NB4 (cell line): ENCODE measurements around the gene SEMA3B.
A peak's percentile ranks its signal among the peaks of the same experiment; 100 is the strongest.

Experiments
- DNase-seq: peaks from one replicate; pipeline ENCODE4 v3.0.0; 2010; ENCODE audit warnings: low read depth
- H3K4me3 ChIP-seq: one replicate; pipeline ENCODE4 v1.5.1; 2011; ENCODE audit warnings: mild to moderate bottlenecking, low read depth, low read length, moderate library complexity
- MYC ChIP-seq: IDR thresholded peaks from 2 replicates; pipeline ENCODE4 v1.6.1; 2011; ENCODE audit warnings: low read depth, low read length
- POLR2A ChIP-seq: IDR thresholded peaks from 2 replicates; pipeline ENCODE4 v1.6.1; 2011; ENCODE audit warnings: mild to moderate bottlenecking; ENCODE audit not compliant: insufficient read length; ENCODE audit errors: extremely low read depth
- TF ChIP-seq, protein P1 (sequence below): IDR thresholded peaks from one replicate; pipeline ENCODE4 v1.5.1; 2012; ENCODE audit warnings: low read depth, low read length
- TF ChIP-seq, protein P2 (sequence below): IDR thresholded peaks from 2 replicates; pipeline ENCODE4 v1.6.1; 2011; ENCODE audit warnings: low read depth, low read length

SEMA3B gene

DNA sequence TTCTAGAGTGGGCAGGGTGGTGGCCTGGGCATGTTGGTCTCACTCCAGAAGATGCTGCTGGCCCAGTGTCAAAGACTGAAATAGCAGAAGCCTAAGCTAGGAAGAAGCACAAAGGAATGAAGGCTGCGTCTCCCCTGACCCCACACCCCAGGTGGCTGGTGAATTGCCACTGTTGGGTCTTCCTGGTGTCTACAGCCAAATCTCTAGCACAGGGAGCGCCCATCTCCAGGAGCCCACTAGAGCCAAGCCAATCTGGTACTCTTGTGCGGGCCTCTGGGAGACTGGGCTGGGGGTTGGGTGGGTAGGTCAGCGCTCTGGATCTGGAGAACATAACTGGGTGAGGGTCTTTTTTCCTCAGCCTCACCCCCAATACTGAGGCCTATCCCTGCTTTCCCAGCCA is 58.2 kb downstream of the SEMA3B start:
- no peak for DNase-seq
- peak overlapping the region; percentile 91 for H3K4me3 ChIP-seq
- TF ChIP-seq, protein P1, sequence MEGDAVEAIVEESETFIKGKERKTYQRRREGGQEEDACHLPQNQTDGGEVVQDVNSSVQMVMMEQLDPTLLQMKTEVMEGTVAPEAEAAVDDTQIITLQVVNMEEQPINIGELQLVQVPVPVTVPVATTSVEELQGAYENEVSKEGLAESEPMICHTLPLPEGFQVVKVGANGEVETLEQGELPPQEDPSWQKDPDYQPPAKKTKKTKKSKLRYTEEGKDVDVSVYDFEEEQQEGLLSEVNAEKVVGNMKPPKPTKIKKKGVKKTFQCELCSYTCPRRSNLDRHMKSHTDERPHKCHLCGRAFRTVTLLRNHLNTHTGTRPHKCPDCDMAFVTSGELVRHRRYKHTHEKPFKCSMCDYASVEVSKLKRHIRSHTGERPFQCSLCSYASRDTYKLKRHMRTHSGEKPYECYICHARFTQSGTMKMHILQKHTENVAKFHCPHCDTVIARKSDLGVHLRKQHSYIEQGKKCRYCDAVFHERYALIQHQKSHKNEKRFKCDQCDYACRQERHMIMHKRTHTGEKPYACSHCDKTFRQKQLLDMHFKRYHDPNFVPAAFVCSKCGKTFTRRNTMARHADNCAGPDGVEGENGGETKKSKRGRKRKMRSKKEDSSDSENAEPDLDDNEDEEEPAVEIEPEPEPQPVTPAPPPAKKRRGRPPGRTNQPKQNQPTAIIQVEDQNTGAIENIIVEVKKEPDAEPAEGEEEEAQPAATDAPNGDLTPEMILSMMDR = no peak
- TF ChIP-seq MYC (no peak), POLR2A (no peak)
- TF ChIP-seq, protein P2, sequence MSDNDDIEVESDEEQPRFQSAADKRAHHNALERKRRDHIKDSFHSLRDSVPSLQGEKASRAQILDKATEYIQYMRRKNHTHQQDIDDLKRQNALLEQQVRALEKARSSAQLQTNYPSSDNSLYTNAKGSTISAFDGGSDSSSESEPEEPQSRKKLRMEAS = no peak
